Duodenal mucosa (tissue), 2 donors: ENCODE measurements around the gene ZFPM1.

Experiments used
- H3K27ac ChIP-seq: one replicate; pipeline ENCODE4 v1.7.0; 2013; ENCODE audit warnings: low read depth, low read length
- H3K27me3 ChIP-seq, 2 donors: one replicate each; pipeline ENCODE4 v1.7.0; 2013; ENCODE audit warnings: low read length in 2 of 2, control low read depth in 1 of 2; ENCODE audit not compliant: insufficient read depth in 2 of 2, control insufficient read depth in 1 of 2
- H3K36me3 ChIP-seq, 2 donors: one replicate each; pipeline ENCODE4 v1.7.0; 2013; ENCODE audit warnings: low read length in 2 of 2, control low read depth in 1 of 2; ENCODE audit not compliant: insufficient read depth in 2 of 2, control insufficient read depth in 1 of 2
- H3K4me1 ChIP-seq, 2 donors: one replicate each; pipeline ENCODE4 v1.7.0; 2013; ENCODE audit warnings: low read length in 2 of 2, control low read depth in 1 of 2; ENCODE audit not compliant: insufficient read depth in 2 of 2, control insufficient read depth in 1 of 2
- H3K4me3 ChIP-seq, 2 donors: one replicate each; pipeline ENCODE4 v1.7.0; 2013; ENCODE audit warnings: low read length in 2 of 2, low read depth in 1 of 2
- H3K9ac ChIP-seq, 2 donors: one replicate each; pipeline ENCODE4 v1.7.0; 2013; ENCODE audit warnings: low read length in 2 of 2, low read depth in 1 of 2
- H3K9me3 ChIP-seq, 2 donors: one replicate each; pipeline ENCODE4 v1.7.0; 2013; ENCODE audit warnings: low read length in 2 of 2, control low read depth in 1 of 2; ENCODE audit not compliant: control insufficient read depth in 1 of 2

The ZFPM1 gene

GRCh38 chr16:88527186-88527936, 74.3 kb downstream of the ZFPM1 start:
- Histone ChIP-seq H3K27me3 (no peaks in the 10 kb centered on the region), H3K4me1 (peaks cover 31 to 40% of the 10 kb centered on the region in 2 donors), H3K36me3 (peaks cover 13 to 37% of the 10 kb centered on the region in 2 donors), H3K4me3 (no peak overlapping the region), H3K27ac (no peak overlapping the region), H3K9me3 (no peaks in the 10 kb centered on the region), H3K9ac (peak overlapping the region; percentile 10 to 38)

- Histone ChIP-seq H3K27me3 (no peaks in the 10 kb centered on the region), H3K27ac (no peak overlapping the region), H3K9me3 (no peaks in the 10 kb centered on the region), H3K36me3 (peaks cover 13 to 37% of the 10 kb centered on the region in 2 donors), H3K4me3 (no peak overlapping the region), H3K4me1 (peaks cover 31 to 40% of the 10 kb centered on the region in 2 donors), H3K9ac (peak overlapping the region in 1 of 2 donors; percentile 10)
These were observed 75.1 kb downstream of the ZFPM1 start for GRCh38 chr16:88527937-88528743.

GRCh38 chr16:88528902-88529318, 75.8 kb downstream of the ZFPM1 start:
- Histone ChIP-seq H3K9me3 (no peaks in the 10 kb centered on the region), H3K36me3 (peaks cover 13 to 37% of the 10 kb centered on the region in 2 donors), H3K9ac (no peak overlapping the region), H3K27me3 (no peaks in the 10 kb centered on the region), H3K4me3 (no peak overlapping the region), H3K4me1 (peaks cover 31 to 35% of the 10 kb centered on the region in 2 donors), H3K27ac (no peak overlapping the region)

- H3K36me3 ChIP-seq = peaks cover 13 to 37% of the 10 kb centered on the region in 2 donors
- H3K4me1 ChIP-seq = peaks cover 26 to 28% of the 10 kb centered on the region in 2 donors
- no peaks in the 10 kb centered on the region for H3K27me3 ChIP-seq
- H3K27ac ChIP-seq = no peak overlapping the region
- no peak overlapping the region for H3K4me3 ChIP-seq
- H3K9me3 ChIP-seq = no peaks in the 10 kb centered on the region
- no peak overlapping the region for H3K9ac ChIP-seq
These were observed 76.5 kb downstream of the ZFPM1 start for GRCh38 chr16:88529596-88529995.

- H3K4me3 ChIP-seq = no peak overlapping the region
- H3K36me3 ChIP-seq = peaks cover 15 to 42% of the 10 kb centered on the region in 2 donors
- peaks cover 23 to 28% of the 10 kb centered on the region in 2 donors for H3K4me1 ChIP-seq
- H3K9me3 ChIP-seq = no peaks in the 10 kb centered on the region
- no peak overlapping the region for H3K9ac ChIP-seq
- no peaks in the 10 kb centered on the region for H3K27me3 ChIP-seq
- H3K27ac ChIP-seq = no peak overlapping the region
These were observed 77.2 kb downstream of the ZFPM1 start for GRCh38 chr16:88530051-88530857.

GRCh38 chr16:88530858-88531203, 77.8 kb downstream of the ZFPM1 start:
- Histone ChIP-seq H3K36me3 (peaks cover 17 to 47% of the 10 kb centered on the region in 2 donors), H3K4me3 (no peak overlapping the region), H3K27me3 (no peaks in the 10 kb centered on the region), H3K9me3 (no peaks in the 10 kb centered on the region), H3K9ac (no peak overlapping the region), H3K27ac (no peak overlapping the region), H3K4me1 (peaks cover 21 to 26% of the 10 kb centered on the region in 2 donors)

GRCh38 chr16:88531346-88531745, 78.3 kb downstream of the ZFPM1 start:
- no peaks in the 10 kb centered on the region for H3K9me3 ChIP-seq
- H3K4me1 ChIP-seq = peaks cover 16 to 21% of the 10 kb centered on the region in 2 donors
- no peak overlapping the region for H3K4me3 ChIP-seq
- no peak overlapping the region for H3K9ac ChIP-seq
- H3K27ac ChIP-seq = no peak overlapping the region
- H3K27me3 ChIP-seq = no peaks in the 10 kb centered on the region
- H3K36me3 ChIP-seq = peaks cover 17 to 47% of the 10 kb centered on the region in 2 donors

- no peak overlapping the region for H3K27ac ChIP-seq
- H3K4me3 ChIP-seq = no peak overlapping the region
- H3K9me3 ChIP-seq = no peaks in the 10 kb centered on the region
- H3K27me3 ChIP-seq = no peaks in the 10 kb centered on the region
- no peak overlapping the region for H3K9ac ChIP-seq
- peaks cover 17 to 47% of the 10 kb centered on the region in 2 donors for H3K36me3 ChIP-seq
- H3K4me1 ChIP-seq = peaks cover 10 to 14% of the 10 kb centered on the region in 2 donors
These were observed 78.9 kb downstream of the ZFPM1 start for GRCh38 chr16:88531931-88532433.

- Histone ChIP-seq H3K36me3 (peaks cover 17 to 47% of the 10 kb centered on the region in 2 donors), H3K27ac (no peak overlapping the region), H3K4me1 (peaks cover 6 to 10% of the 10 kb centered on the region in 2 donors), H3K9ac (no peak overlapping the region), H3K9me3 (no peaks in the 10 kb centered on the region), H3K4me3 (no peak overlapping the region), H3K27me3 (no peaks in the 10 kb centered on the region)
These were observed 79.6 kb downstream of the ZFPM1 start for GRCh38 chr16:88532434-88533241.
